Measurements from ENCODE around the gene LRRC36.

Gene LRRC36

GRCh38 chr16:67393111-67393787 is 66.6 kb downstream of the LRRC36 start, which contains the start of gene TPPP3:
Gene TPPP3, minus strand, starts transcription at chr16:67393498. Its CDS starts 2,387 bp downstream, at chr16:67391111.
- no peaks in the 10 kb centered on the region for H3K79me2 ChIP-seq (ENCODE audit: low read length)
- TF ChIP-seq EZH2phosphoT487 (IDR thresholded peaks at IDR 0.05; ENCODE audit: low read depth) (no peak), CTCF (IDR thresholded peaks at IDR 0.05; ENCODE audit: low read depth, low read length) (no peak)
- no peaks in the 10 kb centered on the region for H3K27me3 ChIP-seq (ENCODE audit: low read depth, low read length)
- no peak within 1 kb of the TSS for H3K9ac ChIP-seq (ENCODE audit: low read length)
- no peak within 1 kb of the TSS for H3K27ac ChIP-seq (ENCODE audit: low read length)
- H3K36me3 ChIP-seq (replicated peaks; ENCODE audit: low read depth, low read length) = no peaks in the 10 kb centered on the region
- H3K4me1 ChIP-seq (ENCODE audit: low read length) = peaks cover 27% of the 10 kb centered on the region
- no peak within 1 kb of the TSS for H3K4me2 ChIP-seq (ENCODE audit: low read length)
- no peak within 1 kb of the TSS for H3K4me3 ChIP-seq (ENCODE audit: low read length)
- no peaks in the 10 kb centered on the region for H4K20me1 ChIP-seq (ENCODE audit: insufficient read depth, low read length)
- H2AFZ ChIP-seq (ENCODE audit: low read depth, low read length) = no peak within 1 kb of the TSS
- no peaks in the 10 kb centered on the region for H3K9me3 ChIP-seq (ENCODE audit: insufficient read depth, low read length)

GRCh38 chr16:67393788-67394154 is 67.2 kb downstream of the LRRC36 start:
- H4K20me1 ChIP-seq (ENCODE audit: insufficient read depth, low read length) = no peaks in the 10 kb centered on the region
- H3K4me3 ChIP-seq (ENCODE audit: low read length) = no peak overlapping the region
- H3K9ac ChIP-seq (ENCODE audit: low read length) = no peak overlapping the region
- no peak for TF ChIP-seq CTCF (IDR thresholded peaks at IDR 0.05; ENCODE audit: low read depth, low read length)
- no peak for TF ChIP-seq EZH2phosphoT487 (IDR thresholded peaks at IDR 0.05; ENCODE audit: low read depth)
- H3K4me1 ChIP-seq (ENCODE audit: low read length) = peaks cover 32% of the 10 kb centered on the region
- H2AFZ ChIP-seq (ENCODE audit: low read depth, low read length) = no peak overlapping the region
- no peak overlapping the region for H3K4me2 ChIP-seq (ENCODE audit: low read length)
- H3K9me3 ChIP-seq (ENCODE audit: insufficient read depth, low read length) = no peaks in the 10 kb centered on the region
- no peaks in the 10 kb centered on the region for H3K27me3 ChIP-seq (ENCODE audit: low read depth, low read length)
- no peak overlapping the region for H3K27ac ChIP-seq (ENCODE audit: low read length)
- H3K79me2 ChIP-seq (ENCODE audit: low read length) = no peaks in the 10 kb centered on the region
- no peaks in the 10 kb centered on the region for H3K36me3 ChIP-seq (replicated peaks; ENCODE audit: low read depth, low read length)

GRCh38 chr16:67394155-67395104 is 67.8 kb downstream of the LRRC36 start:
- Histone ChIP-seq H3K4me2 (ENCODE audit: low read length) (no peak overlapping the region), H3K4me1 (ENCODE audit: low read length) (peaks cover 38% of the 10 kb centered on the region), H3K27ac (ENCODE audit: low read length) (no peak overlapping the region), H3K27me3 (ENCODE audit: low read depth, low read length) (no peaks in the 10 kb centered on the region), H4K20me1 (ENCODE audit: insufficient read depth, low read length) (no peaks in the 10 kb centered on the region), H2AFZ (ENCODE audit: low read depth, low read length) (no peak overlapping the region), H3K36me3 (replicated peaks; ENCODE audit: low read depth, low read length) (no peaks in the 10 kb centered on the region), H3K4me3 (ENCODE audit: low read length) (no peak overlapping the region), H3K79me2 (ENCODE audit: low read length) (no peaks in the 10 kb centered on the region), H3K9ac (ENCODE audit: low read length) (no peak overlapping the region), H3K9me3 (ENCODE audit: insufficient read depth, low read length) (no peaks in the 10 kb centered on the region)
- TF ChIP-seq EZH2phosphoT487 (IDR thresholded peaks at IDR 0.05; ENCODE audit: low read depth) (no peak), CTCF (IDR thresholded peaks at IDR 0.05; ENCODE audit: low read depth, low read length) (no peak)

- Histone ChIP-seq H3K4me2 (ENCODE audit: low read length) (no peak overlapping the region), H3K79me2 (ENCODE audit: low read length) (no peaks in the 10 kb centered on the region), H3K9ac (ENCODE audit: low read length) (no peak overlapping the region), H3K4me1 (ENCODE audit: low read length) (peaks cover 44% of the 10 kb centered on the region), H2AFZ (ENCODE audit: low read depth, low read length) (no peak overlapping the region), H3K4me3 (ENCODE audit: low read length) (no peak overlapping the region), H3K9me3 (ENCODE audit: insufficient read depth, low read length) (no peaks in the 10 kb centered on the region), H4K20me1 (ENCODE audit: insufficient read depth, low read length) (no peaks in the 10 kb centered on the region), H3K36me3 (replicated peaks; ENCODE audit: low read depth, low read length) (no peaks in the 10 kb centered on the region), H3K27me3 (ENCODE audit: low read depth, low read length) (no peaks in the 10 kb centered on the region), H3K27ac (ENCODE audit: low read length) (no peak overlapping the region)
- no peak for TF ChIP-seq EZH2phosphoT487 (IDR thresholded peaks at IDR 0.05; ENCODE audit: low read depth)
- TF ChIP-seq CTCF (IDR thresholded peaks at IDR 0.05; ENCODE audit: low read depth, low read length) = no peak
These were observed 68.5 kb downstream of the LRRC36 start for GRCh38 chr16:67395105-67395457.
